Right ventricle myocardium superior (tissue), 1 donor: ENCODE results near the gene INIP. TPM values are rescaled to one million over a fixed set of nuclear protein-coding genes. Genes with fewer than 3 reads are reported as not detected.

ENCODE experiments used
- total RNA-seq: library from RNA; stranded (reverse); fragmentation: NEBNext Ultra II Directional; extraction: Animal tissue kit (Norgen Biotek cat#: 25700); gene quantifications from one replicate; pipeline ENCODE4 v1.2.1, GENCODE V29; 2021
- donor health status: DM: no; HTN: yes; CAD: no; lungs with severe emphysema.

INIP gene
- total RNA-seq, 1 donor from 2014 or later, result 14.3 TPM

Other genes with a start within 250 kb of the INIP start
- 3.9 TPM for gene KIAA1958, start 231.3 kb downstream of the INIP start, total RNA-seq
- 4.5 TPM for gene SNX30, start 32.6 kb upstream of the INIP start, total RNA-seq
- not detected for gene SLC46A2, start 172.8 kb upstream of the INIP start, total RNA-seq